Gastroesophageal sphincter (tissue), 3 donors: ENCODE measurements around the gene CLEC7A.

ENCODE experiments used
- EP300 ChIP-seq: sonication (generic); formaldehyde crosslinking; IDR thresholded peaks from one replicate; pipeline ENCODE4 v1.6.1; 2017; ENCODE audit warnings: antibody characterized with exemption, mild to moderate bottlenecking
- POLR2A ChIP-seq, 2 donors: fragments of 450-650 bp; IDR thresholded peaks; one replicate each; pipeline ENCODE4 v1.6.1; 2017; ENCODE audit warnings: antibody characterized with exemption in 2 of 2, mild to moderate bottlenecking in 2 of 2, moderate library complexity in 1 of 2
- TF ChIP-seq, protein P1 (sequence below), 4 experiments: fragments of 200-600 bp in 2 of 4; fragments of 450-650 bp in 2 of 4; sonication (generic) in 1 of 4; IDR thresholded peaks; one replicate each; pipeline ENCODE4 v1.5.1; 2017 to 2019; ENCODE audit warnings: antibody characterized with exemption in 4 of 4, mild to moderate bottlenecking in 2 of 4, moderate library complexity in 2 of 4

DNA sequence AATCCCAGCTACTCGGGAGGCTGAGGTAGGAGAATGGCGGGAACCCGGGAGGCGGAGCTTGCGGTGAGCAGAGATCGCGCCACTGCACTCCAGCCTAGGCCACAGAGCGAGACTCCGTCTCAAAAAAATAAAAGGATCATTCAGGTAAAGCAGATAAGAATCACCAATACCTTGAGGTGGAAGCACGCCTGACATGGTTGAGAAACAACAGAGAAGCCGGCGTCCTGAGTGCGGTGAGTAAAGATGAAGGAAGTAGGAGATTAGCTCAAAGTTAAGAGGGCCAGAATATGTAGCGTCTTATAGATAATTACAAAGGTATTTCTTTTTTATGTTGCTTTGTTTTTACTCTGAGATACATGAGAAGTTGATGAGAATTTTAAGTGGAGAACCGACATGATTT lies 14.7 kb downstream of the CLEC7A start:
- TF ChIP-seq POLR2A (IDR thresholded peaks at IDR 0.05) (no peak), EP300 (no peak)
- TF ChIP-seq, protein P1, sequence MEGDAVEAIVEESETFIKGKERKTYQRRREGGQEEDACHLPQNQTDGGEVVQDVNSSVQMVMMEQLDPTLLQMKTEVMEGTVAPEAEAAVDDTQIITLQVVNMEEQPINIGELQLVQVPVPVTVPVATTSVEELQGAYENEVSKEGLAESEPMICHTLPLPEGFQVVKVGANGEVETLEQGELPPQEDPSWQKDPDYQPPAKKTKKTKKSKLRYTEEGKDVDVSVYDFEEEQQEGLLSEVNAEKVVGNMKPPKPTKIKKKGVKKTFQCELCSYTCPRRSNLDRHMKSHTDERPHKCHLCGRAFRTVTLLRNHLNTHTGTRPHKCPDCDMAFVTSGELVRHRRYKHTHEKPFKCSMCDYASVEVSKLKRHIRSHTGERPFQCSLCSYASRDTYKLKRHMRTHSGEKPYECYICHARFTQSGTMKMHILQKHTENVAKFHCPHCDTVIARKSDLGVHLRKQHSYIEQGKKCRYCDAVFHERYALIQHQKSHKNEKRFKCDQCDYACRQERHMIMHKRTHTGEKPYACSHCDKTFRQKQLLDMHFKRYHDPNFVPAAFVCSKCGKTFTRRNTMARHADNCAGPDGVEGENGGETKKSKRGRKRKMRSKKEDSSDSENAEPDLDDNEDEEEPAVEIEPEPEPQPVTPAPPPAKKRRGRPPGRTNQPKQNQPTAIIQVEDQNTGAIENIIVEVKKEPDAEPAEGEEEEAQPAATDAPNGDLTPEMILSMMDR (IDR thresholded peaks at IDR 0.05) = no peak
